NCI-H526 (cell line): Measurements from ENCODE around the gene TSPYL4.
"Not testable (repeated sequence)": the region's sequence is repeated elsewhere in the genome, so short reads cannot be mapped to it uniquely, and the experiment has no call there.

Experiments used
- DNase-seq, 2 experiments: peaks; one replicate each; lab custom pipeline; 2025; lab: John Stamatoyannopoulos, UW

Gene TSPYL4

GRCh38 chr6:116253505-116254296, at the start of gene TSPYL4:
Gene TSPYL4 (minus strand): TSS chr6:116254075. CDS start chr6:116254008, 67 bp downstream.
- DNase-seq: peak; percentile 95 to 97

DNA sequence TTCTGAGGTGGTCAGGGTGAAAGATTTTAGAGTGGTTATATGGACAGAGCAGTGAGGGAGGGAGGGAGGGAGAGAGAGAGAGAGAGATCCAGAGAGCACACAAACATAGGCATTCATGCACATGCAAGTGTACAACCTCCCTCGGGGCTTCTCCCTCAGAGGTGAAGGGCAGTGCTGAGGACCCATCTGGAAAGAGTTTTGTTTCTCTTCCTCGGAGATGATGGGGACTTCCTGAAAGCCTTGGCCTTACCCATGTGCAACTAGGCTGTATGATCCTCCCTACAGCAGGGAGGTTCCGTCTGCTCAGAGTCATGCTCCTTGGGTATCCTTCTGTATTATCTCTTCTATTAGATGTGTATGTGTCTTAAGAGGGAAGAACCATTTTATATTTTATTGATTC, 47.2 kb upstream of the TSPYL4 start:
- no peak for DNase-seq

- no peak for DNase-seq
Measured at GRCh38 chr6:116300566-116300965, 46.7 kb upstream of the TSPYL4 start.

- DNase-seq: no peak
Measured at GRCh38 chr6:116298973-116299372, 45.1 kb upstream of the TSPYL4 start.

- DNase-seq: no peak
Measured at GRCh38 chr6:116298273-116298672, 44.4 kb upstream of the TSPYL4 start.

GRCh38 chr6:116292553-116292952, 38.7 kb upstream of the TSPYL4 start:
- no peak for DNase-seq

- no peak for DNase-seq
Measured at GRCh38 chr6:116291701-116292396, 38.0 kb upstream of the TSPYL4 start.

DNA sequence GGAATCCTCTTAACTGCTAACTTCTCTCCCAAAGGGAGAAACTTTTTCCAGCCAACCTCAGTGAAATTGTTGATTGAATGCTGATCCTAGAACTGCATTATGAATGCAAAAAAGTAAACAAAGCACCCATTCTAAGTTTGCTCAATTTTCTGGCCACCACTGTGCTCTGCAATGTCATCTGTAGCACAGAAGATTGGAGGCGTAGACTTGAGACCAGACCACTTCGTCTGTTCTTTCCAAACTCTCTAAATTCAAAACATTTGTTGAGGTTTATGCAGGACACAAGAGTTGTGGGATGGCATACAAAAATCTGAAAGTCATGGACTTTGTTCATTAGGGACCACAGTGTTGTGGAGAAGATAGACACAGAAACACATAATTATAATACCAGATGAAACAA, 36.9 kb upstream of the TSPYL4 start:
- DNase-seq: no peak

DNA sequence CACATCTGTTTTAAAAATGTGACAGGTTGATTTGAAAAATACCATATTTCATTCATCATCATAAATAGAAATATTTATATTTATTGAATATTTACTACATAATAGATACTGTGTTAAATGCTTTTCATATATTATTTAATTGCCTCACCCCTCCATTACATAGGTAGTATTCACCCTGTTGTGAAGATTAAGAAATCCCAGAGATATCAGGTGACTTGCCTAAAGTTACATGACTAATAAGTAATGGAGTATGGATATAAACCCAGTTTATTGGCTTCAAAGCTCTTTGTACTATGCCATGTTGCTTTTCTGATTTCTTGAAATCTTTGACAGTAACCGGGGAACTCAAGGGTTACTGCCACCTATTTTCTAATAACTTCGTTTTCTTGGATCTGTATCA, 36.0 kb upstream of the TSPYL4 start:
- DNase-seq: no peak

DNA sequence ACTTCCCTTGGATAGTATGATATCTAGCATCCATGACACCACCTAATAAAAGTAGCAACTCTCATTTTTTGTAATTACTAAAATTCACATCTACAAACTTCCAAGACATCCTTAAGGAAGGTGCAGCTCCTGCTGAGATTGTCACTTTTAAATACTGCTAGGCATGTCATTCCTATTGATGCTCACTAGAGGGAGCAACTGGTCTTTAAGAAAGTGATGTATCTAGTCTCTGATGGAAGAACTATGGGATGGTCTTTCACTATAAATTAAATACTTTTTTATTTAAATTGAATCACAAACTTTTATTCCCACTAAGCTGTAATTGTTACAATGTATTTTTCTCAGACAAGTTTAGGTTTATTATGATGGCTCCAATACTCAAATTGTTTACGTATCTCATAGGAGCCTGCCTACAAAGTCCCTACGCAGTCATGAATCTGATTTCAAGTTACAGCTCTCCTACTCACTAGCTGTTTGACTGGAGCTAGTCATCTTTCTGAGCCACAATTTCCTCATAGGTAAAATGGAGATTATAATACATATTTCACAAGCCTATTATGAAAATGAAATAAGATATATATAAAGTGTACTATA, 33.9 kb upstream of the TSPYL4 start:
- peak in 1 of 2 experiments; percentile 34 for DNase-seq

- no peak for DNase-seq
Measured at GRCh38 chr6:116286773-116287358, 33.0 kb upstream of the TSPYL4 start.

DNA sequence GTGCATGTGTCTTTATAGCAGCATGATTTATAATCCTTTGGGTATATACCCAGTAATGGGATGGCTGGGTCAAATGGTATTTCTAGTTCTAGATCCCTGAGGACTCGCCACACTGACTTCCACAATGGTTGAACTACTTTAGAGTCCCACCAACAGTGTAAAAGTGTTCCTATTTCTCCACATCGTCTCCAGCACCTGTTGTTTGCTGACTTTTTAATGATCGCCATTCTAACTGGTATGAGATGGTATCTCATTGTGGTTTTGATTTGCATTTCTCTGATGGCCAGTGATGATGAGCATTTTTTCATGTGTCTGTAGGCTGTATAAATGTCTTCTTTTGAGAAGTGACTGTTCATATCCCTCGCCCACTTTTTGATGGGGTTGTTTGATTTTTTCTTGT, 31.1 kb upstream of the TSPYL4 start:
- not testable (repeated sequence) for DNase-seq

- DNase-seq: no peak
Measured at GRCh38 chr6:116283191-116283590, 29.3 kb upstream of the TSPYL4 start.

DNA sequence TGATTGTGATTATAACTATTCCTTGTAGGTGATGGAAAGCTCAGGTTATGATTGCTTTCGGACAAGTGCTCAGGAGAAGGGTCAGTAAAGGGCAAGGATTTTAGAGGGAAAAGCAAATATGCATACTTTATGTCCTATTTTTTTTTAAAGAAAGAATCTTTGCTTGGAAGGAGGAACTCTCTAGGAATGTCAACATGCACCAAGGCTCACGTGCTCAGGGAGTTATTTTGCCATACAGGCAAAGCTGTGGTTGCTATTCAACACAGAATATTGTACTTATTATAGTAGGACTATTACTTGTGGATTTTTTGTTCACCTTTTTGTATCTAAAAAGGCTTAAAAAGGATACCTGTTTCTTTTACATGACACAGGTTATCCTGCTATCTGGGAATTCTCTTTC, 28.8 kb upstream of the TSPYL4 start:
- DNase-seq: no peak

DNA sequence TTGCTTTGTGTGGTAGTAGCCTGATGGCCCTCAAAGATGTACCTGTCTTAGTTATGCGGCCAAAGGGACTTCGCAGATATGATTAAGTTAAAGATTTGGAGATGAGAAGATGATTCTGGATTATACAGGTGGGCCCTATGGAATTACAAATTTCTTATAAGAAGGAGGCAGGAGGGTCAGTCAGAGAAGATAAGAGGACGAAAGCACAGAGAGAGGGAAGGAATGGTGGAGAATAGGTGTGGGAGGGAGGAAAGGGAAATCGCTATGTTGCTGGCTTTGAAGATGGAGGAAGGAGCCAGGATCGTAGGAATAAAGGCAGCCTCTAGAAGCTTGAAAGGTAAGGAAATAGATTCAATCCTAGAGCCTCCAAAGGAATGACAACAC, 27.1 kb upstream of the TSPYL4 start:
- DNase-seq: no peak

GRCh38 chr6:116280161-116280932, 26.5 kb upstream of the TSPYL4 start:
- DNase-seq: peak in 1 of 2 experiments; percentile 23

DNA sequence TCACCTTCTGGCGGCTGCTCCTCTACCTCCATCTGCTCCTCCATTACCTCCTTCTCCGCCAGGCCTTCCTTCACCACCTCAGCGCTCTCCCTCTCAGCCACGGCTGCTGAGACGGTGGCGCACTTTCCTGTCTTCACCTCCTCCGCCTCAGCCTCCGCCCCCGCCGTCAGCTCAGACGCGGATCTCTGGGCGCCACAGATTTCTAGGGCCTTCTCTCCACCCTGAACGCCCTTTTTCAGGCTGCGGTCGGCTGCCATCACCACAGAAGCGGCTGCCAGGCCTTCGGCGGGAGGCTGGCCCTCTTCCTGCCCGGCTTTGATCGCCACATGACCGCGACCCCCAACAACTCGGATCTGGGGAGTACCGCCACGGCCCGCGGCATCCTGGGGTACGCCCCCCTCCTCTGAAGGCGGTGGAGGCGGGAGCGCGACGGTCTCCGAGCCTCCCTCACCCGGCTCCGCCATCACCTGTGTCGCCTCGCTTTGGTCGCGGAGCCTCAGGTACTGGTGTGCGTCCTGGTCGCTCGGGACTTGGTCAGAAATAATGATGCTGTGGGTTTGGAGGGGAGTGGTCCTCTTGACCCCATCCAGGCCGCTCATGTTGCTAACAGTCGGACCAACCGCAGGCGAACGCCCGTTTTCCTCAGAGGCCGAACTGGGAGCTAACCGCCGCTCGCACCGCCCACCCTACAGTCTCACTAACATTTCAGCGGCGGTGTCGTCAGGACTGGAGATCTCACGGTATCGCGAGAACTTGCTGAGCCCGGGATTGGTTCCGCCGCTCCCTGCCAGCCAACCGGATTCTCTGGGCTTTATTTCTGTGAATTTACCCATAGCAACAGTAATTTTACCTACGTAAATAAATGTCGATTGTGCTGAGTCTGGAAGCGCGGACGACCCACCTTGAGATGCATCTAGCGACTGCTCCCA, 25.6 kb upstream of the TSPYL4 start, which contains the start of gene TSPYL1:
TSS of gene TSPYL1 (minus strand) at position 699 of the 929 bp plus-strand sequence. CDS start at position 599, 100 bp downstream.
- DNase-seq: peak; percentile 96 to 98

DNA sequence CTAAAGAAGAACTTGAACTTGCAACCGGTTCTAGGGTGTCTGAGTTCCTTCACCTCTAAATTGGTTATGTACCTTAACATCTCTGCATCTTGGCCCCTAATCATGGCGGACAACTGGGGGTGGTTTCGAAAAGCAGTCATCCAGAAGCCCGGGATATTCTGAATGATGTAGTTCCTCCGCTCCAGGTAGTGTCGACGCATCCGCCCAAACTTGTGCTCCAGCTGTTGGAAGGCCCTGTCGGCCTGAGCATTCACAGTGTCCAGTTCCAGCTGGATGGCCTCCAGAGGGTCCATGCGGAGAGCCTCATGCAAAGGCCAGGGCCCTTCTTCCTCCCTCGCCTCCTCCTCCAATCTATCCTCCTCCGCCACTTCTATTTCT, 25.0 kb upstream of the TSPYL4 start:
- DNase-seq: peak in 1 of 2 experiments; percentile 57

- peak in 1 of 2 experiments; percentile 24 for DNase-seq
Measured at GRCh38 chr6:116278481-116278829, 24.6 kb upstream of the TSPYL4 start.

DNA sequence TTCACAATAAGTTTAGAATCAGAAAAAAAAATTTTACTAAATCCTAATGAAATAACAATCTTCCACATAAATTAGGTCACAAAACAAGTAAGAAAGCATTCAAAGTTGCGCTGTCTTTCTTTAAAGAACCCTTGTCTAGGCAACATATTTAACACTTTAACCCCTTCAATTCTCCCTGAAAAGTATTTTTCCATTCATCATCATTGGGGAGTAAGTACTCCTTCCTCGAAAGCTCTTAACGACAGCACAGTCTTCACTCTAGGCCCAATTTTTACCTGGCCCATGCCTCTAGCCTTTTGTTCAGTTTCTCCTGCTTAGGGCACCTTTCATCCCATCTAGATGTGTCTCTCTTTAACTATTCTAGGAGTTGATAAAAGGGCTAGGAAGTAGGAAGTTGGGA, 23.2 kb upstream of the TSPYL4 start:
- DNase-seq: peak in 1 of 2 experiments; percentile 7
